Mononuclear cell (primary cell): ENCODE results near the gene CFAP57. TPM values are rescaled to one million over a fixed set of nuclear protein-coding genes. Genes with fewer than 3 reads are reported as not detected.

Source experiments
- H3K27me3 ChIP-seq: 2 replicates; pipeline ENCODE4 v1.6.0; 2011; ENCODE audit warnings: low read length, control low read depth; ENCODE audit not compliant: insufficient read depth
- H3K4me1 ChIP-seq: 2 replicates; pipeline ENCODE4 v1.5.1; 2011; ENCODE audit warnings: mild to moderate bottlenecking, low read length, control low read depth; ENCODE audit not compliant: insufficient read depth
- H3K4me3 ChIP-seq: 2 replicates; pipeline ENCODE4 v1.5.1; 2011; ENCODE audit warnings: mild to moderate bottlenecking, low read length, moderate library complexity
- H3K9me3 ChIP-seq: 2 replicates; pipeline ENCODE4 v1.5.1; 2011; ENCODE audit warnings: low read depth, mild to moderate bottlenecking, control low read depth, low read length
- total RNA-seq: library from RNA; depleted of rRNA; stranded (reverse); fragments of >200 nt; gene quantifications from one replicate; pipeline ENCODE4 v1.2.3, GENCODE V29; 2012

CFAP57 gene
- total RNA-seq, 1 donor = 0.10 TPM

GRCh38 chr1:43296207-43296606, 124.1 kb downstream of the CFAP57 start:
- H3K27me3 ChIP-seq = no peaks in the 10 kb centered on the region
- no peak overlapping the region for H3K4me3 ChIP-seq
- no peaks in the 10 kb centered on the region for H3K4me1 ChIP-seq
- H3K9me3 ChIP-seq = no peaks in the 10 kb centered on the region

GRCh38 chr1:43298055-43298454, 125.9 kb downstream of the CFAP57 start:
- no peaks in the 10 kb centered on the region for H3K9me3 ChIP-seq

GRCh38 chr1:43299101-43299500, 127.0 kb downstream of the CFAP57 start:
- Histone ChIP-seq H3K4me1 (no peaks in the 10 kb centered on the region), H3K9me3 (no peaks in the 10 kb centered on the region), H3K27me3 (no peaks in the 10 kb centered on the region), H3K4me3 (no peak overlapping the region)

More at GRCh38 chr1:43298055-43298454, 125.9 kb downstream of the CFAP57 start:
- Histone ChIP-seq H3K27me3 (no peaks in the 10 kb centered on the region), H3K4me3 (no peak overlapping the region), H3K4me1 (no peaks in the 10 kb centered on the region)

- H3K9me3 ChIP-seq = no peaks in the 10 kb centered on the region
- H3K4me1 ChIP-seq = no peaks in the 10 kb centered on the region
- H3K4me3 ChIP-seq = no peak within 1 kb of the TSS
- no peaks in the 10 kb centered on the region for H3K27me3 ChIP-seq
These were observed 128.4 kb downstream of the CFAP57 start, which contains the start of gene TIE1 for GRCh38 chr1:43300378-43301094. Gene TIE1 (plus strand): TSS chr1:43300982. CDS start chr1:43301072, 90 bp downstream.

GRCh38 chr1:43302201-43302600, 130.1 kb downstream of the CFAP57 start:
- Histone ChIP-seq H3K9me3 (no peaks in the 10 kb centered on the region), H3K27me3 (no peaks in the 10 kb centered on the region), H3K4me1 (no peaks in the 10 kb centered on the region), H3K4me3 (no peak overlapping the region)

- Histone ChIP-seq H3K27me3 (no peaks in the 10 kb centered on the region), H3K4me3 (no peak overlapping the region), H3K4me1 (no peaks in the 10 kb centered on the region), H3K9me3 (no peaks in the 10 kb centered on the region)
These were observed 130.8 kb downstream of the CFAP57 start for GRCh38 chr1:43302721-43303470.

- no peaks in the 10 kb centered on the region for H3K27me3 ChIP-seq
- no peaks in the 10 kb centered on the region for H3K4me1 ChIP-seq
- no peak overlapping the region for H3K4me3 ChIP-seq
- no peaks in the 10 kb centered on the region for H3K9me3 ChIP-seq
These were observed 131.6 kb downstream of the CFAP57 start for GRCh38 chr1:43303471-43304313.

Other genes starting within 250 kb of the CFAP57 start
- gene SLC2A1, start 213.5 kb upstream of the CFAP57 start, total RNA-seq = 49.7 TPM
- gene EBNA1BP2, start within 50 bp of the CFAP57 start, total RNA-seq = 7.1 TPM
- gene TMEM125, start 97.7 kb downstream of the CFAP57 start, total RNA-seq = 0.10 TPM
- not detected for gene C1orf210, start 113.3 kb downstream of the CFAP57 start, total RNA-seq
- 0.94 TPM for gene TIE1, start 128.7 kb downstream of the CFAP57 start, total RNA-seq
- gene MPL, start 165.5 kb downstream of the CFAP57 start, total RNA-seq = 2.3 TPM
- 0.52 TPM for gene CDC20, start 186.7 kb downstream of the CFAP57 start, total RNA-seq
- gene ELOVL1, start 195.7 kb downstream of the CFAP57 start, total RNA-seq = 18.4 TPM
- gene MED8, start 217.5 kb downstream of the CFAP57 start, total RNA-seq = 21.6 TPM
- gene SZT2, start 217.6 kb downstream of the CFAP57 start, total RNA-seq = 26.9 TPM